HEK293 (cell line): ENCODE measurements around the gene SEMA4C.

Source experiments
- EGR2 ChIP-seq: fragments of 450-650 bp; formaldehyde crosslinking; IDR thresholded peaks from 2 replicates; pipeline ENCODE4 v1.5.1; 2016; ENCODE audit warnings: low read depth, missing biosample characterization, missing genetic modification characterization
- GLI2 ChIP-seq: fragments of 450-650 bp; formaldehyde crosslinking; IDR thresholded peaks from 2 replicates; pipeline ENCODE4; 2017; ENCODE audit warnings: missing biosample characterization, missing genetic modification characterization, low read depth, borderline replicate concordance
- HOXD13 ChIP-seq: sonication (generic); formaldehyde crosslinking; IDR thresholded peaks from 2 replicates; pipeline ENCODE4 v1.8.0; 2022; ENCODE audit warnings: missing genetic modification reagents, borderline replicate concordance
- KLF1 ChIP-seq: fragments of 450-650 bp; formaldehyde crosslinking; IDR thresholded peaks from 2 replicates; pipeline ENCODE4 v1.5.1; 2016; ENCODE audit warnings: missing biosample characterization, missing genetic modification characterization
- KLF10 ChIP-seq: fragments of 450-650 bp; IDR thresholded peaks from 2 replicates; pipeline ENCODE4 v1.5.1; 2018; ENCODE audit warnings: missing biosample characterization, mild to moderate bottlenecking, missing genetic modification characterization
- MYNN ChIP-seq: fragments of 450-650 bp; formaldehyde crosslinking; IDR thresholded peaks from 2 replicates; pipeline ENCODE4 v1.5.1; 2016; ENCODE audit warnings: missing biosample characterization, missing genetic modification characterization, borderline replicate concordance
- PRDM6 ChIP-seq: fragments of 450-650 bp; formaldehyde crosslinking; IDR thresholded peaks from 2 replicates; pipeline ENCODE4 v1.5.1; 2017; ENCODE audit warnings: missing biosample characterization, missing genetic modification characterization
- SETDB1 ChIP-seq: IDR thresholded peaks from one replicate; pipeline ENCODE4 v1.6.1; 2017; ENCODE audit warnings: mild to moderate bottlenecking, low read length, moderate library complexity, mixed read lengths; ENCODE audit not compliant: insufficient read length
- YY1 ChIP-seq: fragments of 450-650 bp; formaldehyde crosslinking; IDR thresholded peaks from 2 replicates; pipeline ENCODE4 v1.5.1; 2018; ENCODE audit warnings: missing biosample characterization, missing genetic modification characterization
- ZBTB20 ChIP-seq: fragments of 450-650 bp; formaldehyde crosslinking; IDR thresholded peaks from 2 replicates; pipeline ENCODE4 v1.5.1; 2016; ENCODE audit warnings: missing biosample characterization, missing genetic modification characterization
- ZBTB21 ChIP-seq: fragments of 450-650 bp; formaldehyde crosslinking; IDR thresholded peaks from 2 replicates; pipeline ENCODE4 v1.5.1; 2017; ENCODE audit warnings: missing biosample characterization, missing genetic modification characterization
- ZBTB48 ChIP-seq: fragments of 450-650 bp; formaldehyde crosslinking; IDR thresholded peaks from 2 replicates; pipeline ENCODE4 v1.5.1; 2016; ENCODE audit warnings: missing biosample characterization, missing genetic modification characterization
- ZFP37 ChIP-seq: fragments of 450-650 bp; formaldehyde crosslinking; IDR thresholded peaks from 2 replicates; pipeline ENCODE4 v1.5.1; 2016; ENCODE audit warnings: missing biosample characterization, missing genetic modification characterization
- ZIC2 ChIP-seq: fragments of 450-650 bp; formaldehyde crosslinking; IDR thresholded peaks from 2 replicates; pipeline ENCODE4 v1.5.1; 2016; ENCODE audit warnings: missing biosample characterization, missing genetic modification characterization
- ZNF146 ChIP-seq: fragments of 450-650 bp; formaldehyde crosslinking; IDR thresholded peaks from 2 replicates; pipeline ENCODE4 v1.5.1; 2016; ENCODE audit warnings: missing biosample characterization, missing genetic modification characterization
- ZNF19 ChIP-seq: fragments of 450-650 bp; formaldehyde crosslinking; IDR thresholded peaks from 2 replicates; pipeline ENCODE4; 2016; ENCODE audit warnings: missing biosample characterization, missing genetic modification characterization, low read depth
- ZNF202 ChIP-seq: fragments of 450-650 bp; formaldehyde crosslinking; IDR thresholded peaks from 2 replicates; pipeline ENCODE4 v1.5.1; 2016; ENCODE audit warnings: missing biosample characterization, missing genetic modification characterization, borderline replicate concordance
- ZNF211 ChIP-seq: fragments of 450-650 bp; formaldehyde crosslinking; IDR thresholded peaks from 2 replicates; pipeline ENCODE4 v1.5.1; 2016; ENCODE audit warnings: low read depth, missing biosample characterization, missing genetic modification characterization
- ZNF24 ChIP-seq: fragments of 450-650 bp; formaldehyde crosslinking; IDR thresholded peaks from 2 replicates; pipeline ENCODE4 v1.5.1; 2016; ENCODE audit warnings: missing biosample characterization, missing genetic modification characterization
- ZNF324 ChIP-seq: fragments of 450-650 bp; formaldehyde crosslinking; IDR thresholded peaks from 2 replicates; pipeline ENCODE4 v1.5.1; 2016; ENCODE audit warnings: missing biosample characterization, missing genetic modification characterization
- ZNF350 ChIP-seq: fragments of 450-650 bp; formaldehyde crosslinking; IDR thresholded peaks from 2 replicates; pipeline ENCODE4 v1.5.0; 2017; ENCODE audit warnings: missing biosample characterization, mild to moderate bottlenecking, missing genetic modification characterization
- ZNF394 ChIP-seq: fragments of 450-650 bp; formaldehyde crosslinking; IDR thresholded peaks from 2 replicates; pipeline ENCODE4 v1.5.1; 2016; ENCODE audit warnings: missing biosample characterization, missing genetic modification characterization, mild to moderate bottlenecking, moderate library complexity, borderline replicate concordance
- ZNF488 ChIP-seq: fragments of 450-650 bp; formaldehyde crosslinking; IDR thresholded peaks from 2 replicates; pipeline ENCODE4 v1.5.1; 2016; ENCODE audit warnings: missing biosample characterization, missing genetic modification characterization
- ZNF501 ChIP-seq: fragments of 450-650 bp; formaldehyde crosslinking; IDR thresholded peaks from 2 replicates; pipeline ENCODE4 v1.5.1; 2016; ENCODE audit warnings: missing biosample characterization, missing genetic modification characterization
- ZNF548 ChIP-seq: fragments of 450-650 bp; formaldehyde crosslinking; IDR thresholded peaks from 2 replicates; pipeline ENCODE4 v1.5.1; 2016; ENCODE audit warnings: missing biosample characterization, missing genetic modification characterization
- ZNF561 ChIP-seq: fragments of 450-650 bp; IDR thresholded peaks from 2 replicates; pipeline ENCODE4 v1.5.1; 2018; ENCODE audit warnings: missing biosample characterization, missing genetic modification characterization, borderline replicate concordance
- ZNF585B ChIP-seq: fragments of 450-650 bp; formaldehyde crosslinking; IDR thresholded peaks from 2 replicates; pipeline ENCODE4 v1.5.1; 2016; ENCODE audit warnings: missing biosample characterization, missing genetic modification characterization
- ZNF629 ChIP-seq: fragments of 450-650 bp; formaldehyde crosslinking; IDR thresholded peaks from 2 replicates; pipeline ENCODE4 v1.5.1; 2017; ENCODE audit warnings: missing biosample characterization, missing genetic modification characterization
- ZNF664 ChIP-seq: fragments of 450-650 bp; formaldehyde crosslinking; IDR thresholded peaks from 2 replicates; pipeline ENCODE4 v1.5.1; 2016; ENCODE audit warnings: missing biosample characterization, missing genetic modification characterization
- ZNF777 ChIP-seq: fragments of 450-650 bp; formaldehyde crosslinking; IDR thresholded peaks from 2 replicates; pipeline ENCODE4 v1.5.1; 2017; ENCODE audit warnings: missing biosample characterization, missing genetic modification characterization, borderline replicate concordance
- TF ChIP-seq, protein P1 (sequence below): fragments of 450-650 bp; formaldehyde crosslinking; IDR thresholded peaks from 2 replicates; pipeline ENCODE4 v1.5.1; 2016; ENCODE audit warnings: missing biosample characterization, missing genetic modification characterization
- TF ChIP-seq, protein P2 (sequence below): fragments of 450-650 bp; formaldehyde crosslinking; IDR thresholded peaks from 2 replicates; pipeline ENCODE4 v1.5.1; 2016; ENCODE audit warnings: missing biosample characterization, missing genetic modification characterization
- TF ChIP-seq, protein P3 (sequence below): fragments of 450-650 bp; formaldehyde crosslinking; IDR thresholded peaks from 2 replicates; pipeline ENCODE4 v1.5.1; 2016; ENCODE audit warnings: missing biosample characterization, missing genetic modification characterization

SEMA4C gene

GRCh38 chr2:96868555-96869280 lies 1.2 kb downstream of the SEMA4C start (continued):
- TF ChIP-seq, protein P1, sequence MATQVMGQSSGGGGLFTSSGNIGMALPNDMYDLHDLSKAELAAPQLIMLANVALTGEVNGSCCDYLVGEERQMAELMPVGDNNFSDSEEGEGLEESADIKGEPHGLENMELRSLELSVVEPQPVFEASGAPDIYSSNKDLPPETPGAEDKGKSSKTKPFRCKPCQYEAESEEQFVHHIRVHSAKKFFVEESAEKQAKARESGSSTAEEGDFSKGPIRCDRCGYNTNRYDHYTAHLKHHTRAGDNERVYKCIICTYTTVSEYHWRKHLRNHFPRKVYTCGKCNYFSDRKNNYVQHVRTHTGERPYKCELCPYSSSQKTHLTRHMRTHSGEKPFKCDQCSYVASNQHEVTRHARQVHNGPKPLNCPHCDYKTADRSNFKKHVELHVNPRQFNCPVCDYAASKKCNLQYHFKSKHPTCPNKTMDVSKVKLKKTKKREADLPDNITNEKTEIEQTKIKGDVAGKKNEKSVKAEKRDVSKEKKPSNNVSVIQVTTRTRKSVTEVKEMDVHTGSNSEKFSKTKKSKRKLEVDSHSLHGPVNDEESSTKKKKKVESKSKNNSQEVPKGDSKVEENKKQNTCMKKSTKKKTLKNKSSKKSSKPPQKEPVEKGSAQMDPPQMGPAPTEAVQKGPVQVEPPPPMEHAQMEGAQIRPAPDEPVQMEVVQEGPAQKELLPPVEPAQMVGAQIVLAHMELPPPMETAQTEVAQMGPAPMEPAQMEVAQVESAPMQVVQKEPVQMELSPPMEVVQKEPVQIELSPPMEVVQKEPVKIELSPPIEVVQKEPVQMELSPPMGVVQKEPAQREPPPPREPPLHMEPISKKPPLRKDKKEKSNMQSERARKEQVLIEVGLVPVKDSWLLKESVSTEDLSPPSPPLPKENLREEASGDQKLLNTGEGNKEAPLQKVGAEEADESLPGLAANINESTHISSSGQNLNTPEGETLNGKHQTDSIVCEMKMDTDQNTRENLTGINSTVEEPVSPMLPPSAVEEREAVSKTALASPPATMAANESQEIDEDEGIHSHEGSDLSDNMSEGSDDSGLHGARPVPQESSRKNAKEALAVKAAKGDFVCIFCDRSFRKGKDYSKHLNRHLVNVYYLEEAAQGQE (tag by site-specific recombination): no peak
- TF ChIP-seq, protein P2, sequence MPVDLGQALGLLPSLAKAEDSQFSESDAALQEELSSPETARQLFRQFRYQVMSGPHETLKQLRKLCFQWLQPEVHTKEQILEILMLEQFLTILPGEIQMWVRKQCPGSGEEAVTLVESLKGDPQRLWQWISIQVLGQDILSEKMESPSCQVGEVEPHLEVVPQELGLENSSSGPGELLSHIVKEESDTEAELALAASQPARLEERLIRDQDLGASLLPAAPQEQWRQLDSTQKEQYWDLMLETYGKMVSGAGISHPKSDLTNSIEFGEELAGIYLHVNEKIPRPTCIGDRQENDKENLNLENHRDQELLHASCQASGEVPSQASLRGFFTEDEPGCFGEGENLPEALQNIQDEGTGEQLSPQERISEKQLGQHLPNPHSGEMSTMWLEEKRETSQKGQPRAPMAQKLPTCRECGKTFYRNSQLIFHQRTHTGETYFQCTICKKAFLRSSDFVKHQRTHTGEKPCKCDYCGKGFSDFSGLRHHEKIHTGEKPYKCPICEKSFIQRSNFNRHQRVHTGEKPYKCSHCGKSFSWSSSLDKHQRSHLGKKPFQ (tag by site-specific recombination): no peak
- TF ChIP-seq KLF10 (tag by site-specific recombination): peak; percentile 42; the same call in 1 of the 2 replicates
- no peak for TF ChIP-seq ZNF488 (tag by site-specific recombination)
- no peak for TF ChIP-seq ZNF664 (tag by site-specific recombination)
- no peak for TF ChIP-seq ZNF585B (tag by site-specific recombination)
- TF ChIP-seq ZFP37 (tag by site-specific recombination): no peak
- no peak for TF ChIP-seq ZNF548 (tag by site-specific recombination)
- TF ChIP-seq ZNF211 (tag by site-specific recombination): no peak
- TF ChIP-seq ZNF501 (tag by site-specific recombination): no peak
- TF ChIP-seq, protein P3, sequence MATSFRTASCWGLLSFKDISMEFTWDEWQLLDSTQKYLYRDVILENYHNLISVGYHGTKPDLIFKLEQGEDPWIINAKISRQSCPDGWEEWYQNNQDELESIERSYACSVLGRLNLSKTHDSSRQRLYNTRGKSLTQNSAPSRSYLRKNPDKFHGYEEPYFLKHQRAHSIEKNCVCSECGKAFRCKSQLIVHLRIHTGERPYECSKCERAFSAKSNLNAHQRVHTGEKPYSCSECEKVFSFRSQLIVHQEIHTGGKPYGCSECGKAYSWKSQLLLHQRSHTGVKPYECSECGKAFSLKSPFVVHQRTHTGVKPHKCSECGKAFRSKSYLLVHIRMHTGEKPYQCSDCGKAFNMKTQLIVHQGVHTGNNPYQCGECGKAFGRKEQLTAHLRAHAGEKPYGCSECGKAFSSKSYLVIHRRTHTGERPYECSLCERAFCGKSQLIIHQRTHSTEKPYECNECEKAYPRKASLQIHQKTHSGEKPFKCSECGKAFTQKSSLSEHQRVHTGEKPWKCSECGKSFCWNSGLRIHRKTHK (tag by site-specific recombination): no peak
- TF ChIP-seq ZBTB21 (tag by site-specific recombination): no peak
- no peak for TF ChIP-seq ZNF202 (tag by site-specific recombination)
- TF ChIP-seq MYNN (tag by site-specific recombination): no peak
- TF ChIP-seq ZNF324 (tag by site-specific recombination): no peak
- TF ChIP-seq ZNF561: no peak
- TF ChIP-seq ZNF629: no peak
- TF ChIP-seq ZBTB48 (tag by site-specific recombination): peak; percentile 59; the same call in 1 of the 2 replicates
- TF ChIP-seq ZNF146: no peak
- TF ChIP-seq ZNF19 (tag by site-specific recombination): no peak
- TF ChIP-seq ZBTB20 (tag by site-specific recombination): peak; percentile 87; the same call in 1 of the 2 replicates
- TF ChIP-seq HOXD13 (CRISPR knock-in tag): no peak
- TF ChIP-seq ZNF350: no peak
- TF ChIP-seq EGR2 (tag by site-specific recombination): 0 out of 2 replicates have a peak, but pooled peaks have one; percentile 19
- no peak for TF ChIP-seq ZNF394 (tag by site-specific recombination)
- TF ChIP-seq ZIC2 (tag by site-specific recombination): no peak; the same call in none of the 2 replicates
- TF ChIP-seq YY1: no peak
- no peak for TF ChIP-seq PRDM6
- TF ChIP-seq KLF1 (tag by site-specific recombination): no peak
- TF ChIP-seq ZNF24: no peak
- no peak for TF ChIP-seq SETDB1
- TF ChIP-seq ZNF777 (tag by site-specific recombination): no peak
- TF ChIP-seq GLI2 (tag by site-specific recombination): no peak
